ENCODE measurements around the gene WDR1. TPM values are rescaled to one million over a fixed set of nuclear protein-coding genes. Genes with fewer than 3 reads are reported as not detected.

Gene WDR1
- total and polyA plus RNA-seq, 10 of the 15 experiments (the other 5 are each of a cell fraction or from before 2014, with no cell fraction given), result 28.5 to 397 (median 290) TPM

DNA sequence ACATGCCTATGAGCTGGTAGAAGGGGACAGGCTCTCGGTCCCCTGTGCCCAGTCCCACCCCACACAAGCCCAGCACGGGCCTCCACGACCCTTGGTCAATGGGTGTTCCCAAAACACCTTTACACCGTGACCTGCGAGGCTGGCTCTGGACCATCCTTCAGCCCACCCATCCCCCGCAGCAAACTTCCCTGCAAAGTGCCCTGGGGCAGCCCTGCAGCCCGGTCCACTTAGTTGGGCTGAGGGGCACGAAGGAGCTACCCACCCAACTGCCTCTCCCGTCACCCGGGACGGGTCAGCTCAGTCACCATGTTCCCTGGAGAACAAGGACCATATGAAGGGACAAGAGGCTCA, 23.4 kb downstream of the WDR1 start:
- H3K4me1 ChIP-seq (ENCODE audit: control insufficient read depth, insufficient read depth, low read length), result peaks cover 39% of the 10 kb centered on the region
- H3K9ac ChIP-seq (ENCODE audit: control insufficient read depth, insufficient read depth, low read length), result no peak overlapping the region
- WGBS (ENCODE audit: insufficient coverage, insufficient replicate concordance, low lambda C conversion rate, missing lambda C conversion rate), result 92% methylated on average over 11 of the region's 11 CpGs
- no peak for DNase-seq (ENCODE audit: low read depth, low spot score)
- ChIA-PET RAD21 (ENCODE audit: unreplicated experiment) (no interaction called here), SMC1A (ENCODE audit: uncharacterized antibody, unreplicated experiment) (no interaction called here), CTCF (no interaction called here), POLR2A (no interaction called here)
- no peaks in the 10 kb centered on the region for H3K27me3 ChIP-seq (replicated peaks in 1 of 2; ENCODE audit: control insufficient read depth in 2 of 2, insufficient read depth in 2 of 2, low read length in 1 of 2)
- no peak overlapping the region for H3K27ac ChIP-seq (ENCODE audit: control insufficient read depth, insufficient read depth)
- BruUV-seq (replicated peaks), result no TSS peak
- no peaks in the 10 kb centered on the region for H3K9me3 ChIP-seq (replicated peaks; ENCODE audit: control insufficient read depth, insufficient read depth, low read length)
- H3K36me3 ChIP-seq (ENCODE audit: control insufficient read depth in 2 of 2, insufficient read depth in 2 of 2, low read length in 1 of 2), result peaks cover 57 to 82% of the 10 kb centered on the region in 2 experiments
- no peak overlapping the region for H3K4me3 ChIP-seq
- H3K79me2 ChIP-seq (ENCODE audit: control insufficient read depth, insufficient read depth, low read length), result peaks cover 40% of the 10 kb centered on the region
- no peak for FAIRE-seq
- H3K4me2 ChIP-seq (ENCODE audit: control insufficient read depth, insufficient read depth), result no peak overlapping the region
- no peak for TF ChIP-seq RB1 (IDR thresholded peaks at IDR 0.05; ENCODE audit: borderline replicate concordance)
- TF ChIP-seq POLR2A (IDR thresholded peaks at IDR 0.05; ENCODE audit: low read depth, low read length), result peak; percentile 64; the same call in 1 of the 2 replicates
- 0 out of 2 replicates have a peak, but pooled peaks have one; percentile 25 for TF ChIP-seq POLR2AphosphoS5 (IDR thresholded peaks at IDR 0.05; ENCODE audit: low read length)
- ATAC-seq, result no peak
- no peak overlapping the region for H2AFZ ChIP-seq (ENCODE audit: control insufficient read depth, low read depth, low read length)
- H4K20me1 ChIP-seq (ENCODE audit: control insufficient read depth, insufficient read depth), result peaks cover 9% of the 10 kb centered on the region
- intact Hi-C loops (cut with micrococcal nuclease; ENCODE audit: unreplicated experiment), result no loop called here
- in situ Hi-C loops (cut with MboI), result no loop called here

DNA sequence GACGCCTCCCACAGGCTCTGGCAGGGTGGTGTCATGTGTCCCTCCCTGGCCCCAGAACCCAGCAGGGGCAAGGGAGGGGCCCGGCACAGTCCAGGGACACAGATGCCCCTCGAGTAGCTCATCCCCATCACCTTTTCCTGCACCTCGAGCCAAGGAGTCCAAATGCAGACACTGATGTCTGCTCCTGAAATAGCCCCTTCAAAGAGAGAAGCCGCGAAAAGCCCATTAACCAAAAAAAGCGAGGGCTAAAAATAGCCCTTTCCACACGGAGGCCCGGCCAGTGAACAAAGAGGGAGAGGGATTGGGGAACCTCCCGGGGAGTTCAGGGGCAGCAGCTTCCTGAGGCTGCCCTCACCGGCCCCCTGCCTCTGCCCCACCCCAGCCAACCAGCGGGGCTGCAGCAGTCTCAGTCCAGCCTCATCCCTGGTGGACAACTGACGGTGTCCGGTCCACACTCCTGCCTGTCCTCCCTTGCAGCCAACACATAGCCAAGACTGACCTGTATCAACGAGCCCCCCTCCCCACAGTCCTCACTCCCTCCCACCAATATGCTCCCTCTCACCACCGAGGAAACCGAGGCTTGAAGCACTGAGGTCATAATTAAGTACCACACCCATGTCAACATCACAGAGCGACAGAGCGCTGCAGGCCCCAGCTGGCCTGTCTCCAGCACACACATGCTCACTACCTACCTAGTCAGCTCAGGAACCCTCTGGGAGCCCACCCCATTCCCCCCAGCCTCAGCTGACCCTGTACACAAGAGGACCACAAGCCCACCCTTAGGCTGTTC, 23.9 kb downstream of the WDR1 start:
- no peak overlapping the region for H3K27ac ChIP-seq (ENCODE audit: control insufficient read depth, insufficient read depth)
- ATAC-seq (no peak), DNase-seq (ENCODE audit: low read depth, low spot score) (no peak), FAIRE-seq (no peak)
- RAD21 ChIA-PET (ENCODE audit: unreplicated experiment), result no interaction called here
- 86% methylated on average over 19 of the region's 19 CpGs for WGBS (ENCODE audit: insufficient coverage, insufficient replicate concordance, low lambda C conversion rate, missing lambda C conversion rate)
- no peak overlapping the region for H3K4me3 ChIP-seq
- H3K27me3 ChIP-seq (replicated peaks in 1 of 2; ENCODE audit: control insufficient read depth in 2 of 2, insufficient read depth in 2 of 2, low read length in 1 of 2), result no peaks in the 10 kb centered on the region
- H3K9me3 ChIP-seq (replicated peaks; ENCODE audit: control insufficient read depth, insufficient read depth, low read length), result no peaks in the 10 kb centered on the region
- POLR2A ChIA-PET, result interaction anchor here (0.9 kb wide), 1 partner anchor 16 kb away, joined by 3 read pairs; no protein-coding TSS in a partner anchor
- in situ Hi-C loops (cut with MboI), result no loop called here
- H3K4me1 ChIP-seq (ENCODE audit: control insufficient read depth, insufficient read depth, low read length), result peaks cover 38% of the 10 kb centered on the region
- no peak overlapping the region for H3K4me2 ChIP-seq (ENCODE audit: control insufficient read depth, insufficient read depth)
- SMC1A ChIA-PET (ENCODE audit: uncharacterized antibody, unreplicated experiment), result no interaction called here
- BruUV-seq (replicated peaks), result no TSS peak
- peaks cover 40% of the 10 kb centered on the region for H3K79me2 ChIP-seq (ENCODE audit: control insufficient read depth, insufficient read depth, low read length)
- 0 out of 2 replicates have a peak, but pooled peaks have one; percentile 17 for TF ChIP-seq POLR2AphosphoS5 (IDR thresholded peaks at IDR 0.05; ENCODE audit: low read length)
- TF ChIP-seq POLR2A (IDR thresholded peaks at IDR 0.05; ENCODE audit: low read depth, low read length), result peak; percentile 15; the same call in 1 of the 2 replicates
- TF ChIP-seq RBBP5 (conservative IDR thresholded peaks at IDR 0.05), result no peak
- H3K9ac ChIP-seq (ENCODE audit: control insufficient read depth, insufficient read depth, low read length), result no peak overlapping the region
- H2AFZ ChIP-seq (ENCODE audit: control insufficient read depth, low read depth, low read length), result no peak overlapping the region
- CTCF ChIA-PET, result no interaction called here
- intact Hi-C loops (cut with micrococcal nuclease; ENCODE audit: unreplicated experiment), result no loop called here
- peaks cover 61 to 84% of the 10 kb centered on the region in 2 experiments for H3K36me3 ChIP-seq (ENCODE audit: control insufficient read depth in 2 of 2, insufficient read depth in 2 of 2, low read length in 1 of 2)
- H4K20me1 ChIP-seq (ENCODE audit: control insufficient read depth, insufficient read depth), result peaks cover 9% of the 10 kb centered on the region

All from GM12878 (cell line).